Suprapubic skin (tissue), 4 donors: Measurements from ENCODE around the gene ARHGAP12.

Source experiments
- CTCF ChIP-seq, 2 donors: fragments of 200-600 bp in 1 of 2; fragments of 450-650 bp in 1 of 2; sonication (generic) in 1 of 2; IDR thresholded peaks; one replicate each; pipeline ENCODE4 v1.5.1; 2016 to 2019; ENCODE audit warnings: antibody characterized with exemption in 2 of 2, mild to moderate bottlenecking in 1 of 2, moderate library complexity in 1 of 2
- EP300 ChIP-seq: sonication (generic); formaldehyde crosslinking; IDR thresholded peaks from one replicate; pipeline ENCODE4 v1.6.1; 2017; ENCODE audit warnings: antibody characterized with exemption
- POLR2AphosphoS5 ChIP-seq, 3 donors: sonication (generic); formaldehyde crosslinking; IDR thresholded peaks; one replicate each; pipeline ENCODE4 v1.6.1; 2017; ENCODE audit warnings: antibody characterized with exemption in 3 of 3

GRCh38 chr10:31774299-31774900, 154.2 kb downstream of the ARHGAP12 start:
- TF ChIP-seq CTCF (IDR thresholded peaks at IDR 0.05), result no peak
- TF ChIP-seq POLR2AphosphoS5 (IDR thresholded peaks at IDR 0.05), result no peak
- no peak for TF ChIP-seq EP300
